HepG2 (cell line): ENCODE results near the gene TOM1L1. TPM values are rescaled to one million over a fixed set of nuclear protein-coding genes. Genes with fewer than 3 reads are reported as not detected.

Experiments used
- BCLAF1 ChIP-seq: fragments of 450-650 bp; IDR thresholded peaks from 2 replicates; pipeline ENCODE4 v1.6.1; 2017; ENCODE audit warnings: mild to moderate bottlenecking
- BORCS8-MEF2B ChIP-seq: sonication (generic); formaldehyde crosslinking; IDR thresholded peaks from 2 replicates; pipeline ENCODE4 v1.8.0; 2022; ENCODE audit warnings: mild to moderate bottlenecking, missing genetic modification reagents
- CHCHD3 ChIP-seq: sonication (generic); formaldehyde crosslinking; IDR thresholded peaks from 2 replicates; pipeline ENCODE4 v1.8.0; 2022; ENCODE audit warnings: mild to moderate bottlenecking, missing genetic modification reagents, moderate library complexity
- DRAP1 ChIP-seq: IDR thresholded peaks from 2 replicates; pipeline ENCODE4 v1.6.1; 2016; ENCODE audit warnings: missing genetic modification reagents, missing compliant biosample characterization
- GLI4 ChIP-seq: sonication (generic); formaldehyde crosslinking; IDR thresholded peaks from 2 replicates; pipeline ENCODE4 v1.5.1; 2020; ENCODE audit warnings: missing genetic modification reagents, mild to moderate bottlenecking, moderate library complexity, borderline replicate concordance
- HMGXB3 ChIP-seq: sonication (generic); formaldehyde crosslinking; IDR thresholded peaks from 2 replicates; pipeline ENCODE4 v1.4.0; 2020; ENCODE audit warnings: missing genetic modification reagents, borderline replicate concordance
- KMT2A ChIP-seq: sonication (generic); formaldehyde crosslinking; IDR thresholded peaks from 2 replicates; pipeline ENCODE4 v1.4.0; 2020; ENCODE audit warnings: missing genetic modification reagents
- MED1 ChIP-seq: sonication (generic); formaldehyde crosslinking; IDR thresholded peaks from 2 replicates; pipeline ENCODE4 v1.4.0; 2020; ENCODE audit warnings: missing genetic modification reagents
- MXD1 ChIP-seq: sonication (generic); formaldehyde crosslinking; IDR thresholded peaks from 2 replicates; pipeline ENCODE4 v1.4.0; 2020; ENCODE audit warnings: mild to moderate bottlenecking, missing genetic modification reagents
- PATZ1 ChIP-seq: sonication (generic); formaldehyde crosslinking; IDR thresholded peaks from 2 replicates; pipeline ENCODE4 v1.4.0; 2020; ENCODE audit warnings: missing genetic modification reagents
- SIX1 ChIP-seq: sonication (generic); formaldehyde crosslinking; IDR thresholded peaks from 2 replicates; pipeline ENCODE4 v1.4.0; 2020; ENCODE audit warnings: missing genetic modification reagents, borderline replicate concordance
- TAF1 ChIP-seq: sonication (generic); formaldehyde crosslinking; IDR thresholded peaks from 2 replicates; pipeline ENCODE4 v1.4.0; 2020; ENCODE audit warnings: missing genetic modification reagents
- TBL1XR1 ChIP-seq: fragments of 150-350 bp; IDR thresholded peaks from 2 replicates; pipeline ENCODE4 v1.6.1; 2014; ENCODE audit warnings: borderline replicate concordance, low read length; ENCODE audit not compliant: partially characterized antibody
- ZFP36 ChIP-seq: fragments of 150-350 bp; IDR thresholded peaks from 2 replicates; pipeline ENCODE4 v1.6.1; 2018; ENCODE audit warnings: borderline replicate concordance, low read length, low read depth; ENCODE audit not compliant: partially characterized antibody
- ZNF232 ChIP-seq: sonication (generic); formaldehyde crosslinking; IDR thresholded peaks from 2 replicates; pipeline ENCODE4 v1.4.0; 2020; ENCODE audit warnings: missing genetic modification reagents, borderline replicate concordance
- ZNF543 ChIP-seq: sonication (generic); formaldehyde crosslinking; IDR thresholded peaks from 2 replicates; pipeline ENCODE4 v1.4.0; 2020; ENCODE audit warnings: mild to moderate bottlenecking, missing genetic modification reagents
- ZNF556 ChIP-seq: sonication (generic); formaldehyde crosslinking; IDR thresholded peaks from 2 replicates; pipeline ENCODE4 v1.4.0; 2020; ENCODE audit warnings: mild to moderate bottlenecking, missing genetic modification reagents, borderline replicate concordance
- ZNF562 ChIP-seq: sonication (generic); formaldehyde crosslinking; IDR thresholded peaks from 2 replicates; pipeline ENCODE4 v1.8.0; 2022; ENCODE audit warnings: missing genetic modification reagents, borderline replicate concordance
- polyA plus RNA-seq, 8 experiments: library from polyadenylated mRNA; depleted of rRNA in 3 of 8; stranded (reverse) in 7 of 8; unstranded in 1 of 8; fragments of >200 nt; fragmentation: Illumina TruSeq in 4 of 8; extraction: Trizol in 4 of 8; gene quantifications; 2 replicates each; pipeline versions ENCODE4 v1.2.1 to v1.2.3, GENCODE V29; 2011 to 2016; ENCODE audit warnings: low read depth in 4 of 8, missing spikeins in 1 of 8, mixed read lengths in 1 of 8; ENCODE audit not compliant: insufficient read depth in 1 of 8
- total RNA-seq, 5 experiments: library from RNA; depleted of rRNA; stranded (reverse); fragments of >200 nt; fragmentation: Illumina TruSeq; extraction: Trizol; gene quantifications; 2 replicates each; pipeline ENCODE4 v1.2.3, GENCODE V29; 2016; ENCODE audit warnings: low read depth in 1 of 5

TOM1L1 gene
- total and polyA plus RNA-seq, 2 of the 13 experiments (the other 11 are each of a cell fraction or from before 2014, with no cell fraction given) = 45.3 to 51.3 TPM

- TF ChIP-seq DRAP1 (CRISPR knock-in tag) = peak; percentile 90
- peak; percentile 95 for TF ChIP-seq TAF1 (CRISPR knock-in tag)
- peak; percentile 38; the same call in 1 of the 2 replicates for TF ChIP-seq SIX1 (CRISPR knock-in tag)
- peak; percentile 98 for TF ChIP-seq KMT2A (CRISPR knock-in tag)
- no peak for TF ChIP-seq ZNF556
- no peak for TF ChIP-seq ZNF562
- peak; percentile 42 for TF ChIP-seq TBL1XR1
- peak; percentile 80; the same call in 1 of the 2 replicates for TF ChIP-seq CHCHD3 (CRISPR knock-in tag)
- TF ChIP-seq MXD1 = peak; percentile 6; the same call in 1 of the 2 replicates
- no peak for TF ChIP-seq BCLAF1
- no peak for TF ChIP-seq ZFP36
- peak; percentile 70 for TF ChIP-seq ZNF232
- no peak for TF ChIP-seq GLI4
- TF ChIP-seq BORCS8-MEF2B (CRISPR knock-in tag) = peak; percentile 89; the same call in 1 of the 2 replicates
- TF ChIP-seq ZNF543 (CRISPR knock-in tag) = peak; percentile 48; the same call in 1 of the 2 replicates
- TF ChIP-seq HMGXB3 (CRISPR knock-in tag) = peak; percentile 58; the same call in 1 of the 2 replicates
- no peak; the same call in 1 of the 2 replicates for TF ChIP-seq PATZ1 (CRISPR knock-in tag)
- TF ChIP-seq MED1 = peak; percentile 79
These were observed 67.8 kb downstream of the TOM1L1 start, which contains the start of the genes COX11 and STXBP4 (continued) for GRCh38 chr17:54968262-54968987.
